Heart right ventricle (tissue), 16 donors: Measurements from ENCODE around the gene TRIM40. TPM values are rescaled to one million over a fixed set of nuclear protein-coding genes. Genes with fewer than 3 reads are reported as not detected.
"Not testable (repeated sequence)": the region's sequence is repeated elsewhere in the genome, so short reads cannot be mapped to it uniquely, and the experiment has no call there.

Experiments
- ATAC-seq, 8 donors: fragments of 200-7000 bp; cut with Tn5 transposase; one replicate each; pipeline ENCODE4 v1.9.1; 2020; ENCODE audit warnings: mild to moderate bottlenecking in 8 of 8, moderate library complexity in 8 of 8, moderate number of reproducible peaks in 1 of 8
- DNase-seq, 2 donors: peaks; one replicate each; pipeline ENCODE4 v3.0.0-alpha.2; 2020
- H3K27ac ChIP-seq, 10 donors: fragments of 200-600 bp; sonication (generic) in 2 of 10; one replicate each; pipeline versions ENCODE4 v1.5.0 to v1.8.0; 2020 to 2022; ENCODE audit warnings: mild to moderate bottlenecking in 3 of 10
- H3K27me3 ChIP-seq, 7 donors: fragments of 200-600 bp; one replicate each; pipeline ENCODE4 v1.8.0; 2021 to 2022; ENCODE audit warnings: mild to moderate bottlenecking in 2 of 7
- H3K36me3 ChIP-seq, 9 donors: fragments of 200-600 bp; sonication (generic) in 1 of 9; one replicate each; pipeline versions ENCODE4 v1.5.0 to v1.8.0; 2020 to 2022; ENCODE audit warnings: mild to moderate bottlenecking in 2 of 9
- H3K4me1 ChIP-seq, 9 donors: fragments of 200-600 bp; sonication (generic) in 1 of 9; one replicate each; pipeline versions ENCODE4 v1.5.0 to v1.8.0; 2020 to 2022; ENCODE audit warnings: mild to moderate bottlenecking in 4 of 9
- H3K4me3 ChIP-seq, 10 donors: fragments of 200-600 bp; sonication (generic) in 2 of 10; one replicate each; pipeline versions ENCODE4 v1.5.0 to v1.8.0; 2020 to 2022; ENCODE audit warnings: mild to moderate bottlenecking in 7 of 10, moderate library complexity in 2 of 10
- H3K9me3 ChIP-seq, 11 donors: fragments of 200-600 bp in 10 of 11; sonication (generic) in 2 of 11; one replicate each; pipeline versions ENCODE4 v1.5.0 to v1.8.0; 2013 to 2022; ENCODE audit warnings: mild to moderate bottlenecking in 2 of 11, control low read depth in 1 of 11, moderate library complexity in 1 of 11
- WGBS, 2 donors: extraction: QIAGEN DNeasy Blood & Tissue Kit; methylation state at CpG; one replicate each; pipeline ENCODE4 v1.1.7; 2013; ENCODE audit warnings: inconsistent platforms in 1 of 2; 5-methylcytosine and 5-hydroxymethylcytosine counted together
- intact Hi-C, 10 donors: fragments of 100-400 bp; cut with DNase I; formaldehyde crosslinking; loops; one replicate each; pipeline versions ENCODE4 v1.11.1 to v1.14.2; 2022
- polyA plus RNA-seq, 2 donors: library from polyadenylated mRNA; stranded (reverse); fragments of 200-250 nt; gene quantifications; one replicate each; pipeline ENCODE4 v1.2.3, GENCODE V29; 2013
- total RNA-seq, 10 donors: library from RNA; stranded (reverse); fragmentation: NEBNext Ultra II Directional in 3 of 10; extraction: Animal tissue kit (Norgen Biotek cat#: 25700) in 3 of 10; gene quantifications; one replicate each; pipeline versions ENCODE4 v1.2.1 to v1.2.4, GENCODE V29; 2021 to 2023
- TF ChIP-seq, protein P1 (sequence below), 9 donors: fragments of 200-600 bp; sonication (generic) in 2 of 9; IDR thresholded peaks; one replicate each; pipeline versions ENCODE4 v1.5.0 to v1.8.0; 2021 to 2022; ENCODE audit warnings: antibody characterized with exemption in 9 of 9, mild to moderate bottlenecking in 5 of 9, moderate library complexity in 1 of 9
- donor health status: Arrhythmogenic right ventricular cardiomyopathy.
- donor health status: ischemic (EF 13 %, LVEDD 7.1; RV severe dilation, severe dysfunction).
- donor health status: healthy with polysubstance abuse.
- donor health status: DM: no; HTN: yes; CAD: no.
- donor health status: DM: no; HTN: no; CAD: no.
- donor health status: ischemic (EF 25% LVEDD 6.9; RV normal size, moderate dysfunction).
- donor health status: ischemic (EF 25% LVEDD 5.7; RV mildly dilated, moderate dysfunction).
- donor health status: healthy.
- donor health status: DM: yes; HTN: yes; CAD: no.
- donor health status: Ischemic cardiomyopathy.
- donor health status: ischemic (EF 35%, LVEDD 5.7; RV mildly dilated, moderate dysfunction).
- donor health status: nonischemic (EF 11% LVEDD 7.7; RV severe dilation, severe dysfunction).
- donor health status: DM: yes; HTN: yes; CAD: no.
- donor health status: PGD.
- donor health status: ischemic (EF 29% LVEDD 5.4; RV normal size, mild dysfunction).
- donor health status: nonischemic (EF 23%, LVEDD 6.1; RV moderate dilation, normal function).

Gene TRIM40
- total and polyA plus RNA-seq, 12 donors = not detected

DNA sequence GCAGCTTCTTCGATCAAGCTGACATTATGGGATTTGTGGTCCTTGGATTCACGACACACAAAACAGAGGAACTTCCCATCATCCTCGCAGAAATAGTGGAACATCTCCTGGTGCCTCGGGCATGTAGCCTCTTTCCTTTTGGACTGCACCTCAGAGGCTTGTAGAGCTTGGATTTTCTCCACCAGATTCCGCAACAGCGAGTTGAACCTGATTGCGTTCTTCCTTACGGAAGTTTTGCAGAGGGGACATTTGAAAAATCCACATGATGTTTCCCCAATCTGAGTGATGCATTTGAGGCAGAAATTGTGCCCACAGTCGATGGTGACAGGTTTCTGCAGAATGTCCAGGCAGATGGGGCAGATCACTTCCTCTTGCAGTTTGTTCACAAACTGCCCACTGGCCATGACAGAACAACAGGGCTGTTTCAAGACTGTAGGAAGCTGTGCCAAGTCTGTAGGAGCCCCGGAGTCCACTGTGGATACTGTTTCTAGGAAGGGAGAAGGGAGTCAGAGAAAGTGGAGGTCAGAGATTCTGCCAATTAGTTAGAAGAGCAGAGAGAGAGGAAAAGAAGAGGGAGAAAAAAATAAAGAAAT is 23.4 kb upstream of the TRIM40 start:
- ATAC-seq (no peak), DNase-seq (no peak)
- peaks cover 5 to 95% (median 84%) of the 10 kb centered on the region in 7 donors for H3K27me3 ChIP-seq
- no peak overlapping the region for H3K4me3 ChIP-seq
- no peaks in the 10 kb centered on the region for H3K4me1 ChIP-seq
- intact Hi-C loops = no loop called here
- no peak overlapping the region for H3K27ac ChIP-seq
- H3K9me3 ChIP-seq = no peaks in the 10 kb centered on the region
- H3K36me3 ChIP-seq = no peaks in the 10 kb centered on the region
- WGBS, 2 donors = 74 to 76% methylated on average over 10 of the region's 10 CpGs
- TF ChIP-seq, protein P1, sequence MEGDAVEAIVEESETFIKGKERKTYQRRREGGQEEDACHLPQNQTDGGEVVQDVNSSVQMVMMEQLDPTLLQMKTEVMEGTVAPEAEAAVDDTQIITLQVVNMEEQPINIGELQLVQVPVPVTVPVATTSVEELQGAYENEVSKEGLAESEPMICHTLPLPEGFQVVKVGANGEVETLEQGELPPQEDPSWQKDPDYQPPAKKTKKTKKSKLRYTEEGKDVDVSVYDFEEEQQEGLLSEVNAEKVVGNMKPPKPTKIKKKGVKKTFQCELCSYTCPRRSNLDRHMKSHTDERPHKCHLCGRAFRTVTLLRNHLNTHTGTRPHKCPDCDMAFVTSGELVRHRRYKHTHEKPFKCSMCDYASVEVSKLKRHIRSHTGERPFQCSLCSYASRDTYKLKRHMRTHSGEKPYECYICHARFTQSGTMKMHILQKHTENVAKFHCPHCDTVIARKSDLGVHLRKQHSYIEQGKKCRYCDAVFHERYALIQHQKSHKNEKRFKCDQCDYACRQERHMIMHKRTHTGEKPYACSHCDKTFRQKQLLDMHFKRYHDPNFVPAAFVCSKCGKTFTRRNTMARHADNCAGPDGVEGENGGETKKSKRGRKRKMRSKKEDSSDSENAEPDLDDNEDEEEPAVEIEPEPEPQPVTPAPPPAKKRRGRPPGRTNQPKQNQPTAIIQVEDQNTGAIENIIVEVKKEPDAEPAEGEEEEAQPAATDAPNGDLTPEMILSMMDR (IDR thresholded peaks at IDR 0.05) = no peak

DNA sequence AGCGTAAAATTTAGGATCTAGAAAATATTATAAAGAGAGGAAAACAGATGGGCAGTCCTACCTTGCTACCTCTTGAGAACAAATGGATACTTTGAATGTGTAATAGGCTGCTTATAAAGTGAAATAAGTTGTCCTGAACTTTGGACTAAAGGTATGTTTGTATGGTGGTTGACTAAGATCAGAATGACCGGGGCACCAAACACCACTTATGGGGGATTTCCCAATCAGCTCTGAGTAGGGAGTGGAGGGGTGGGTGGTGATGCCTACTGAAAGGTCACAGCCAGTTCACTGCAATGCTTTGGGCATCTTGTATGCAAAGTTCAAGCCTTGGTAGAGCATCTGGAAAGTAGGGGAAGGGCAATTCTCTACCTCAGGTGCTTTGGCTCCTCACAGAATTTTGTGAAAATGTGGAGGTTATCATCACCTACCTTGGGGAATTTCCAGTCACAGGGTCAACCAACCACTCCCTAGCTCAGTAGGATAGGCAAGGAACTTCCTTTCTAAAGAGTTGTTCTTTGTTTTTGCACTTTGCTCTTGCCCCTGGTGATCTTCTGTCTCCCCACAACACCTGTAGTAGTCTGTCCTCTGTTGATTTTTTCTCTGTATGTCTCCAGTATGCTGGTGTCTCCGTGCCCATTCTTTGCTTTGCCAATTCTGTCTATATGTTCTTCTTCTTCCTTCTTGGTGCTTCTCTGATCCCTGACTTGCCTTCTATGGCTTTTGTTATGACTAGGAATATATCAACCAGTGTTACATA is 22.8 kb upstream of the TRIM40 start, which contains the start of gene TRIM31:
TSS of gene TRIM31 (minus strand) at position 88 of the 757 bp plus-strand sequence. CDS start 285 bp downstream, outside the sequence.
- Histone ChIP-seq H3K4me1 (no peaks in the 10 kb centered on the region), H3K36me3 (no peaks in the 10 kb centered on the region), H3K27ac (no peak within 1 kb of the TSS), H3K27me3 (peaks cover 5 to 91% (median 83%) of the 10 kb centered on the region in 7 donors), H3K4me3 (no peak within 1 kb of the TSS), H3K9me3 (no peaks in the 10 kb centered on the region)
- ATAC-seq (no peak), DNase-seq (no peak)
- intact Hi-C loops = no loop called here
- 78 to 81% methylated on average over 3 of the region's 3 CpGs for WGBS, 2 donors
- TF ChIP-seq, protein P1 (IDR thresholded peaks at IDR 0.05) = no peak

DNA sequence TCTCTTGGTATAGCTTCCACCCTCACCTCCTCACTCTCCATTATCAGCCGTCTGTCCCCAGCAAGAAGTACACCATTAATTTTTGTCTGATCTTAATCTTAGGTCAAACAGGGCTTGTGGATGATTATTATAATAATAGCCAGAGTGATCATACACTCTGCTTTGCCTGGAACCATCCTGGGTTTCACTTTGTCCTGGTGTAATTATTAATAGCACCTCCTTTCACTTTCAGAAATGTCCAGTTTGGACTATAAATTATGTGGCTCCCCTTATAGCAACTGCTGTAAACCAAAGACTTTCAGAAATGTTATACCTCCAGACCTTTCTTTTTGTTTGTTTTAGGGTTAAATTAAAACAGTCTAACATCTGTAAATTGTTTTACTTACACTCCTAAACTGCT is 22.1 kb upstream of the TRIM40 start:
- DNase-seq = no peak
- 71 to 77% methylated on average over 1 of the region's 1 CpG for WGBS, 2 donors
- H3K4me1 ChIP-seq = no peaks in the 10 kb centered on the region
- no peak overlapping the region for H3K27ac ChIP-seq
- TF ChIP-seq, protein P1 (IDR thresholded peaks at IDR 0.05) = no peak
- H3K4me3 ChIP-seq = no peak overlapping the region
- ATAC-seq = no peak
- no peaks in the 10 kb centered on the region for H3K9me3 ChIP-seq
- peaks cover 5 to 84% (median 81%) of the 10 kb centered on the region in 7 donors for H3K27me3 ChIP-seq
- intact Hi-C loops = no loop called here
- no peaks in the 10 kb centered on the region for H3K36me3 ChIP-seq

DNA sequence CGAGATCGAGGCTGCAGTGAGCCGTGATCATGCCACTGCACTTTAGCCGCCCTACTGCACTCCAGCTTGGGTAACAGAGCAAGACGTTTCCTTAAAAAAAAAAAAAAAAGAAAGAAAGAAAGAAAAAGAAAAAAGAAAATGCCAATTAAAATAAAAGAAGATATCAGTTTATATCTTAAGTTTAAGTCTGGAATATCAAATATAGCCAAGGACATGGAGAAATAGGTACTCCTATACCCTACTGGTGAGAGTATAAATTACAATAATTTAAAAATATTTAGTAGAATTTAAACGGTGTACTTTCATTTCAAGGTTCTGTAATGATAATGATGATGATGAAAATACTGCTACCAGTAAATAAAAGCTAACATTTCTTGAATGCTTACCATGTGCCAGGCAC is 19.2 kb upstream of the TRIM40 start:
- peaks cover 5 to 70% (median 57%) of the 10 kb centered on the region in 7 donors for H3K27me3 ChIP-seq
- WGBS, 2 donors = 78% methylated on average over 6 of the region's 6 CpGs
- H3K27ac ChIP-seq = no peak overlapping the region
- TF ChIP-seq, protein P1 (IDR thresholded peaks at IDR 0.05) = peak in 1 of 9 donors; percentile 13
- intact Hi-C loops = no loop called here
- DNase-seq (no peak), ATAC-seq (no peak)
- no peak overlapping the region for H3K4me3 ChIP-seq
- H3K9me3 ChIP-seq = no peaks in the 10 kb centered on the region
- H3K36me3 ChIP-seq = no peaks in the 10 kb centered on the region
- no peaks in the 10 kb centered on the region for H3K4me1 ChIP-seq

DNA sequence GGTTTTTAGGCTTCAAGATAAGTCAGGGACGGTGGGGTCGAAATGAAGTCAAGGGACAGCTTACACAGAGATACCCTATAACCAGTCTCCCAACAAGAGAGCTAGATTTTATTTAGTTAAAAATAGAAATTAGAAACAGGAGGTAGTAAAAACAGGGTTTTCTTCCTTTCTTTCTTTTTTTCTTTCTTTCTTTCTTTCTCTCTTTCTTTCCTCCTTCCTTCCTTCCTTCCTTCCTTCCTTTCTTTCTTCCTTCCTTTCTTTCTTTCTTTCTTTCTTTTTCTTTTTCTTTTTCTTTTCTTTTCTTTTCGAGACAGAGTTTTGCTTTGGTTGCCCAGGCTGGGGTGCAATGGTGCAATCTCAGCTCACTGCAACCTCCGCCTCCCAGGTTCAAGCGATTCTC is 17.2 kb upstream of the TRIM40 start:
- DNase-seq, H3K9me3 ChIP-seq, ATAC-seq, H3K27ac ChIP-seq, H3K36me3 ChIP-seq, intact Hi-C loops, H3K4me3 ChIP-seq, H3K4me1 ChIP-seq: not testable (repeated sequence)
- WGBS, 2 donors = 86 to 91% methylated on average over 5 of the region's 5 CpGs
- peaks cover 0 to 68% (median 42%) of the 10 kb centered on the region in 7 donors for H3K27me3 ChIP-seq
